GM12864 (cell line): ENCODE data around the gene CFAP141.

Source experiments
- DNase-seq: peaks from one replicate; pipeline ENCODE4 v3.0.0-alpha.2; 2011; ENCODE audit warnings: low read depth
- H3K4me3 ChIP-seq: 2 replicates; pipeline ENCODE4 v1.5.1; 2011; ENCODE audit warnings: mild to moderate bottlenecking, low read depth, low read length, control low read depth
- TF ChIP-seq, protein P1 (sequence below): IDR thresholded peaks from 2 replicates; pipeline ENCODE4 v1.5.1; 2011; ENCODE audit warnings: low read depth, mild to moderate bottlenecking, moderate library complexity, low read length, control low read depth, inconsistent platforms; ENCODE audit errors: missing control alignments

CFAP141 gene

DNA sequence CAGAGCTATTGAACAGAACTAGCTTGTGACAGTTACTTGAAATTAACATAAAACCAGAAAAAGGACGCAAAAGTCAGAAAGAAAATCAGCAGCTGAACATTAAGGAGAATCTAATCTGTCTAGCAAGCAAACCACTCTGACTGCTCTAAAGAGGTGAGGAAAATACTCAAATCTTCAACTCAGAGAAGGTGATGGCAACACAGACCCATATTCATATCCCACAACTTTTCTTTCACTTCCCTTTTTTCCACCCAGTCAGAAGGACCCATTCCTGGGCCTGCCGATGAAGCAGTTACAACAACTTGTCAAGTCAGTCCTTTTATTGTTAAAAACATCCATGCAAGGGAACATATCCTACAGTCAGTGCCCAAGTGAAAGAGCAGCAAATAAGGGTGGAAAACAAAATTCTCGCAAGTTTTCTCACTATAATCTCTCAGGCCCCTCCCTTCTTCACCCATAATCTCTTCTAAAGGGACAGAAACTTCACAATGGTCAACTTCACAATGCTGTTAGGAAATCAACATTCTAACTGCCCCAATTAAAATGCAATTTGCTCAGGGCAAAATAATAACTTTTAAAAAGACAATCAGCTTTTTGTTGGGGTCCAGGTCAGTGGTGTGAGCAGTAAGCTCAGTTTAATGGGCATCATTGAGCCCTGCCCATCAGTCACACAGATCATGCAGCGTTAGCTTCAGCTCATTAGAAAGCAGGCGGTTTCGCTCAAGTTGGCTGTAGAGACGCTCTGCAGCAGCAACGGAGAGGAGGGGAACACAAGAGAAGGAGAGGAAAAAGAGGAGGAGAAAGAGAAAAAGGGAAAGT, 47.6 kb downstream of the CFAP141 start:
- H3K4me3 ChIP-seq: no peak overlapping the region
- peak; percentile 31 for DNase-seq
- TF ChIP-seq, protein P1, sequence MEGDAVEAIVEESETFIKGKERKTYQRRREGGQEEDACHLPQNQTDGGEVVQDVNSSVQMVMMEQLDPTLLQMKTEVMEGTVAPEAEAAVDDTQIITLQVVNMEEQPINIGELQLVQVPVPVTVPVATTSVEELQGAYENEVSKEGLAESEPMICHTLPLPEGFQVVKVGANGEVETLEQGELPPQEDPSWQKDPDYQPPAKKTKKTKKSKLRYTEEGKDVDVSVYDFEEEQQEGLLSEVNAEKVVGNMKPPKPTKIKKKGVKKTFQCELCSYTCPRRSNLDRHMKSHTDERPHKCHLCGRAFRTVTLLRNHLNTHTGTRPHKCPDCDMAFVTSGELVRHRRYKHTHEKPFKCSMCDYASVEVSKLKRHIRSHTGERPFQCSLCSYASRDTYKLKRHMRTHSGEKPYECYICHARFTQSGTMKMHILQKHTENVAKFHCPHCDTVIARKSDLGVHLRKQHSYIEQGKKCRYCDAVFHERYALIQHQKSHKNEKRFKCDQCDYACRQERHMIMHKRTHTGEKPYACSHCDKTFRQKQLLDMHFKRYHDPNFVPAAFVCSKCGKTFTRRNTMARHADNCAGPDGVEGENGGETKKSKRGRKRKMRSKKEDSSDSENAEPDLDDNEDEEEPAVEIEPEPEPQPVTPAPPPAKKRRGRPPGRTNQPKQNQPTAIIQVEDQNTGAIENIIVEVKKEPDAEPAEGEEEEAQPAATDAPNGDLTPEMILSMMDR: no peak

DNA sequence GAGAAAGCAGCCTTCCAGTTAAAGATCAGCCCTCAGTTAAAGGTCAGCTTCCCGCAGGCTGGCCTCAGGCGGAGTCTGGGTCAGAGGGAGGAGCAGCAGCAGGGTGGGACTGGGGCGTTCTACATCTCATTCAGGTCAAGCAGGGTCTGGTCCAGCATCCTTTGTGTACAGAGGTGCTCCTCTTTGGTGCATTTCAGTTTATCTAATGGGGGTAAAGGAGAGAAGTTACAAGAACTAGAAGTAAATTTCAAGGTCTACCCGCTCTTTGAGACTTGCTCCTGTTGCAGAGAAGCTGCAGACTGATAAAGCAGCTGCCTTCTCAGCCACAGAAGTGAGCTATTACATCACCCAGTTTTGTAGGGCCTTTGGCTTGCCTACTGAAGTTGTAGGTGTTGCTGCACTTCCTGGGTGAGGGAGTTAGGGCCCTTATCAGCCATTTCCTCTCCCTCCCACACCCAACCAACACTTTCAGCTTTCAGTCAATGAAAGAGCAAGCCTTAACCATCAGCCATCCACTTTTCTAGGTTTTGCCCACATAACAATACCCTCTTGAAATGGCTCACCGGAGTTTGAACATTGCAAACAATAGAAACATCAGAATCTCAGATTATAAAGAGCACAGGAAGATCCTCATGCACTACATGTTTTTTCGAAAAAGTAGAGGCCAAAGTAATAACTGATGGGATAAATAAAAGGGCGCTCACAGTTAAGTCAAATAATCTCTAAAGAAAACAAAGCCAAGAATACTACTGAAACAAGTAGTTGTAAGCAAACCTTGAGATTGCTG, 48.4 kb downstream of the CFAP141 start:
- peak; percentile 80 for DNase-seq
- H3K4me3 ChIP-seq: no peak overlapping the region
- TF ChIP-seq, protein P1: no peak

DNA sequence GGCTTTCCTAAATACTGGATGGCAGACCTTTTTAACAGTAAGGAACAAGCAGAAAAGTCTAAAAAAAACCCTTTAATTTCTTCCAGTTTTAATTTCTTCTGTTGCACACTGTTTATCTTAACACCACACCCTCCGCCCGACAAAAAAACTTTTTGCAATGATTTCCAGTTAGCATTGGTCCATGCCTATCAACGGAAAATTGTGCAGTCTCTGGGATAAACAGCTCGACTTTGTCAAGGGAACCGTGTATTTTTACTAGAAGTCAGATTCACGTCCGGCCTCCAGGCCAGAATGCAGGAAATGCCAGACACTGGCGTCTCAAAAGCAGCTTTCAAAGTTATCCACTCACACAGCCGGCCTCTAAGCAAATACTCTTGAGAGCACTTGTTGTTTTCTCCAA, 50.9 kb downstream of the CFAP141 start:
- TF ChIP-seq, protein P1: no peak
- no peak for DNase-seq
- H3K4me3 ChIP-seq: no peak overlapping the region

DNA sequence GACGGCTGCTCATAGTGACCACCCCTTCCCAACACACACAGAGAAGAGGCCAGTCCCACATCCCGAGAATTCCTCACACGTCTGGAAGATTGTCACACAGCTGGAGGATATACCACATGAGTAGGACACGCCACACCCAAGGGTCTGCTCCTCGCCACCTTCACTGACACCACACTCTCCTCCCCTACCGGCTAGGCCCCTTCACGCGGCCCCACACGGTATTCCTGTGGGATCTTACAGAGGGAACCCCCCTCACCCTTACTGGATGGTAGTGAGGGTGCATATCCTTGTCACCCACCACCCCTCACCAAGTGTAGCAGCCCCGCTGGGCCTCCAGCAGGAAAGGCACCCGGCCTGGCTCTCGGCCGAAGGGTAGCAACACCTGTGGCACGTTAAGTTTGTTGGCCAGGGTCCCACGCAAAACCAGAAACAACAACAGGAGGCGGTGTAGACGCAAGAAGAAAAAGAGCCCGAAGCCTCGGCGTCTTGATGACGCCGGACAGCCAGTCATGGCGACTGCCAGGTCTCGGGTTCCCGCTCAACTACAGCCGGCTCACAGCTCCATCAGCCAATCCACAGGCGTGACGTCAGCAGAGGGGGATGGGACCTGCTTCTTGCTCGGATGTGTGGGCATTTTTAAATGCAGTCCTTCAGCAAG, 51.5 kb downstream of the CFAP141 start, which contains the start of gene NUP210L:
Gene NUP210L, minus strand, starts transcription at position 540 of the 658 bp plus-strand sequence.
- DNase-seq: no peak
- TF ChIP-seq, protein P1: no peak
- no peak within 1 kb of the TSS for H3K4me3 ChIP-seq

DNA sequence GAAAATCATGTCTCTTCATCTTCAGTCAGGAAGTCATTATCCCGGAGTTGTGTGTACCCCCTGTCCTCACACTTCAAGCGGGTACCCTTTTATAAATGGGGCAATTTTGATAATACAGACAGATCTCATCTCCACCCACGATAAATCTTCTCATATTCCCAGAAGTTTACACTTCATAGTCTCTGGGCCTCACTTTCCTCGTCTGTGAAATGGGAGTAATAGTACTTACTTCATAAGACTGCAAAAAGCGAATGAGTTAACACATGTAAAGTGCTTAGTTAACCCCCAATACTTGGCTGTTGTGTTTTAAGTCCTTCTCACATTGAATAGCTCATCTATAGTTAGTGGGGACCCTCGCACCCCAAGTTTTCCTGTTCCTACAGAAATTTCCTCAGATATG, 52.1 kb downstream of the CFAP141 start:
- no peak for DNase-seq
- TF ChIP-seq, protein P1: no peak
- no peak overlapping the region for H3K4me3 ChIP-seq

DNA sequence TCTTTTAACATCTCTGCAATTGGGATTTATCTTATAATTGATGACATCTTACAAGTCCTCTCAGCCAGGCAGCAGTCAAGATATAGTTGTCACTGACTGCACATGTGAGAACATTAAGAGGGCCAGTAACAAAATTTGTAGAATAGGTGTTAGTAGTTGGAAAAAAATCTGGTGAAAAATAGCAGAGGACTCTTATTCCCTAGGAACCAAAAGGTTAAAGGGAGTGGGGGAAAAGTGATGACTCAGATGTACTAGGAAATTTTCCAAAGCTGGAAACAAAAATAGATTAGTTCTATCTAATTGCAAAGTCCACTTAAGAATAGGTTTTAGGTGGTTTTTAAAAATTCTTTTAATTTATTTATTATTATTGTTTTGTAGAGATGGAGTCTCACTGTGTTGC, 54.8 kb downstream of the CFAP141 start:
- TF ChIP-seq, protein P1: no peak
- no peak overlapping the region for H3K4me3 ChIP-seq
- no peak for DNase-seq
